PC-9 (cell line): ENCODE measurements around the gene TNRC6C. TPM values are rescaled to one million over a fixed set of nuclear protein-coding genes. Genes with fewer than 3 reads are reported as not detected.

Experiments
- BruUV-seq: library from RNA; stranded (reverse); fragments of 400-500 nt; replicated peaks from 2 replicates; lab custom pipeline; 2021; lab: Mats Ljungman, UMichigan
- CTCF ChIA-PET: fragments of 300-600 bp; sonication (Branson Sonifier 250); formaldehyde crosslinking; loops from one replicate; lab custom pipeline; 2022; ENCODE audit warnings: antibody characterized with exemption; lab: Charles Lee
- POLR2A ChIA-PET: fragments of 300-600 bp; sonication (Branson Sonifier 250); formaldehyde crosslinking; loops from one replicate; lab custom pipeline; 2022; ENCODE audit warnings: antibody characterized with exemption; ENCODE audit not compliant: unreplicated experiment; lab: Charles Lee
- DNase-seq, 2 experiments: peaks; one replicate each; pipeline versions ENCODE4 v3.0.0 to v3.0.0-alpha.2; 2015 to 2022; ENCODE audit warnings: mixed read lengths in 1 of 2
- H2AFZ ChIP-seq: fragments of 200-600 bp; sonication (generic); 2 replicates; pipeline ENCODE4 v1.8.1; 2017; ENCODE audit warnings: antibody characterized with exemption
- H3F3A ChIP-seq: fragments of 200-600 bp; sonication (generic); 2 replicates; pipeline ENCODE4 v1.8.1; 2017; ENCODE audit warnings: antibody characterized with exemption, mild to moderate bottlenecking, low read depth; ENCODE audit not compliant: insufficient read depth
- H3K27ac ChIP-seq: fragments of 200-600 bp; sonication (generic); 2 replicates; pipeline ENCODE4 v1.6.1; 2016; ENCODE audit warnings: mixed run types
- H3K27me3 ChIP-seq: fragments of 200-600 bp; sonication (generic); 2 replicates; pipeline ENCODE4 v1.6.1; 2016; ENCODE audit warnings: low read depth, mixed run types; ENCODE audit not compliant: insufficient read depth
- H3K36me3 ChIP-seq: fragments of 200-600 bp; sonication (generic); 2 replicates; pipeline ENCODE4 v1.6.1; 2016; ENCODE audit warnings: low read depth, mixed run types
- H3K4me1 ChIP-seq: fragments of 200-600 bp; sonication (generic); replicated peaks from 2 replicates; pipeline ENCODE4 v1.6.1; 2016; ENCODE audit warnings: mixed run types; ENCODE audit not compliant: insufficient read depth
- H3K4me2 ChIP-seq: fragments of 200-600 bp; sonication (generic); 2 replicates; pipeline ENCODE4 v1.6.1; 2017; ENCODE audit warnings: mixed run types
- H3K4me3 ChIP-seq: fragments of 200-600 bp; sonication (generic); 2 replicates; pipeline ENCODE4 v1.6.1; 2016; ENCODE audit warnings: mixed run types
- H3K79me2 ChIP-seq: fragments of 200-600 bp; sonication (generic); 2 replicates; pipeline ENCODE4 v1.6.1; 2017; ENCODE audit warnings: low read depth, mixed run types
- H3K9me2 ChIP-seq: fragments of 200-600 bp; sonication (generic); 2 replicates; pipeline ENCODE4 v1.8.1; 2017; ENCODE audit warnings: mild to moderate bottlenecking; ENCODE audit not compliant: insufficient read depth
- H3K9me3 ChIP-seq: fragments of 200-600 bp; sonication (generic); 2 replicates; pipeline ENCODE4 v1.8.1; 2016; ENCODE audit warnings: low read depth; ENCODE audit not compliant: insufficient read depth
- H4K20me1 ChIP-seq: fragments of 200-600 bp; sonication (generic); 2 replicates; pipeline ENCODE4 v1.8.1; 2017; ENCODE audit not compliant: insufficient read depth
- EZH2 ChIP-seq: fragments of 200-600 bp; sonication (generic); IDR thresholded peaks from 2 replicates; pipeline ENCODE4 v1.8.0; 2017; ENCODE audit warnings: antibody characterized with exemption, low read depth
- intact Hi-C: fragments of 100-400 bp; cut with micrococcal nuclease; formaldehyde crosslinking; loops from one replicate; pipeline ENCODE4 v1.10.0; 2022; ENCODE audit not compliant: unreplicated experiment
- total RNA-seq: library from RNA; stranded (reverse); gene quantifications from 2 replicates; pipeline ENCODE4 v1.2.3, GENCODE V29; 2021
- TF ChIP-seq, protein P1 (sequence below): fragments of 200-600 bp; sonication (generic); conservative IDR thresholded peaks from 2 replicates; pipeline ENCODE4 v1.6.1; 2017; ENCODE audit warnings: mixed run types, antibody characterized with exemption, mild to moderate bottlenecking, moderate library complexity

Gene TNRC6C
- total RNA-seq, 1 experiment from 2014 or later: 0.37 TPM

DNA sequence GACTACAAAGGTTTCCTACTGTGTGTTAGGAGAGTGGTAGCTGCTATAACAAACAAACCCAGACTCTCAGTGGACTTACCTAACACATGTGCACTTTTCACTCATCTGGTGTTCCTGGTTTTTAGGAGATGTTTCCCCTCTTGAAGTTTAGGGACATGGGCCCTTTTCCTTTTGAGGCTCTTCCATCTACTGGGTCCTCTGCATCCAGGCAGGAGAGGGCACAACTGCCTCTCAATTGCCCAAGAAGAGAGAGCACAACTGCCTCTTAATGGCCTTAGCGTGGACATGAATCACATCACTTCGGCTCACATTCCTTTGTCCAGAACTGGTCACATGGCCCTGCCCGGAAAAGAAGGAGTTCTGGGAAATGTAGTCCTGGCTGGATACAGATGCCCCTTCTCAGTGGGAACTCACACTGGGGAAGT is 9.8 kb upstream of the TNRC6C start:
- POLR2A ChIA-PET: no interaction called here
- no peak overlapping the region for H2AFZ ChIP-seq
- no peaks in the 10 kb centered on the region for H3K36me3 ChIP-seq
- H3K9me2 ChIP-seq: no peaks in the 10 kb centered on the region
- H3K4me3 ChIP-seq: no peak overlapping the region
- CTCF ChIA-PET: no interaction called here
- no peak overlapping the region for H3K27ac ChIP-seq
- H3F3A ChIP-seq: no peaks in the 10 kb centered on the region
- no peaks in the 10 kb centered on the region for H3K4me1 ChIP-seq
- DNase-seq: no peak
- BruUV-seq: no TSS peak
- H3K27me3 ChIP-seq: peaks cover 80% of the 10 kb centered on the region
- H3K4me2 ChIP-seq: no peak overlapping the region
- no peaks in the 10 kb centered on the region for H3K9me3 ChIP-seq
- no peak for TF ChIP-seq EZH2
- TF ChIP-seq, protein P1, sequence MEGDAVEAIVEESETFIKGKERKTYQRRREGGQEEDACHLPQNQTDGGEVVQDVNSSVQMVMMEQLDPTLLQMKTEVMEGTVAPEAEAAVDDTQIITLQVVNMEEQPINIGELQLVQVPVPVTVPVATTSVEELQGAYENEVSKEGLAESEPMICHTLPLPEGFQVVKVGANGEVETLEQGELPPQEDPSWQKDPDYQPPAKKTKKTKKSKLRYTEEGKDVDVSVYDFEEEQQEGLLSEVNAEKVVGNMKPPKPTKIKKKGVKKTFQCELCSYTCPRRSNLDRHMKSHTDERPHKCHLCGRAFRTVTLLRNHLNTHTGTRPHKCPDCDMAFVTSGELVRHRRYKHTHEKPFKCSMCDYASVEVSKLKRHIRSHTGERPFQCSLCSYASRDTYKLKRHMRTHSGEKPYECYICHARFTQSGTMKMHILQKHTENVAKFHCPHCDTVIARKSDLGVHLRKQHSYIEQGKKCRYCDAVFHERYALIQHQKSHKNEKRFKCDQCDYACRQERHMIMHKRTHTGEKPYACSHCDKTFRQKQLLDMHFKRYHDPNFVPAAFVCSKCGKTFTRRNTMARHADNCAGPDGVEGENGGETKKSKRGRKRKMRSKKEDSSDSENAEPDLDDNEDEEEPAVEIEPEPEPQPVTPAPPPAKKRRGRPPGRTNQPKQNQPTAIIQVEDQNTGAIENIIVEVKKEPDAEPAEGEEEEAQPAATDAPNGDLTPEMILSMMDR: no peak
- no peaks in the 10 kb centered on the region for H3K79me2 ChIP-seq
- intact Hi-C loops: no loop called here
- no peaks in the 10 kb centered on the region for H4K20me1 ChIP-seq

DNA sequence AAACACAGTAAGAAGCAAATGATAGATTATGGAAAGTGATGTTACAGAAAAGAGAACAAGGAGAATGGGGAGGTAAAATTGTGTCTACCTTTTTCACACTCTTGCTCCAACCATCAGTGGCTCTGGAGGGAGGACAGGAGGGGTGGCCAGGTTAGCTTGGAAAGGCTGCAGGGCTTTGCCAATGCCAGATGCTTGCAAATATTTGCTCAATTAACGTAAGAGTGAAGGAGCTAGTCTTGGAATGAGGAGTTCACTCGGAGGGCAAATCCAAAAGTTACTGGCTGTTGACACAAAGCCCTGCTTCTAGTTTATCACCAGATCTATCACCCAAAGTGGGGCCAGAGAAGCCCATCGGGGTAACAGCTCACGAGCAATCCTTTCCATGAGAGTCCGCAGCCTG is 7.4 kb upstream of the TNRC6C start:
- H3K9me2 ChIP-seq: no peaks in the 10 kb centered on the region
- H3K4me3 ChIP-seq: no peak overlapping the region
- no peaks in the 10 kb centered on the region for H3K36me3 ChIP-seq
- H3F3A ChIP-seq: no peaks in the 10 kb centered on the region
- intact Hi-C loops: no loop called here
- H3K4me2 ChIP-seq: no peak overlapping the region
- no TSS peak for BruUV-seq
- no peak for DNase-seq
- H3K9me3 ChIP-seq: no peaks in the 10 kb centered on the region
- POLR2A ChIA-PET: no interaction called here
- CTCF ChIA-PET: no interaction called here
- no peaks in the 10 kb centered on the region for H3K4me1 ChIP-seq
- no peaks in the 10 kb centered on the region for H4K20me1 ChIP-seq
- H2AFZ ChIP-seq: no peak overlapping the region
- H3K79me2 ChIP-seq: no peaks in the 10 kb centered on the region
- H3K27ac ChIP-seq: no peak overlapping the region
- H3K27me3 ChIP-seq: peaks cover 78% of the 10 kb centered on the region
- TF ChIP-seq EZH2: no peak
- TF ChIP-seq, protein P1: no peak

DNA sequence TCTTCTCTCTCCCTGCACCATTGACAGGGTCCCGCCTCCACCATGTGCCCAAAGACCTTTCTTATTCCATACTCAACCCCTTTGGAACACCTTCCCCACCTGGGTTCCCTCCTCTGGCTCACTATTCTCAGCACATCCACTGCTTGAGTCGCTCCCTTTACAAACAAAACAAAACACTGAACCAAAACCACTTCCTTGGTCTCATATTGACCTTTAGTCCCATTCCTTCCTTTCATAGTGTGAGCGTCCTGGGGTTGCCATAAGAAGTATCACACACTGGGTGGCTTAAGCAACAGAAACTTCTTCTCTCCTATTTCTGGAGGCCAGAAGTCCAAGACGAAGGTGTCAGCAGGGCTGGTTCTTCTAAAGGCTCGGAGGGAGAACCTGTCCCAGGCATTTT is 6.1 kb upstream of the TNRC6C start:
- no peaks in the 10 kb centered on the region for H3K9me2 ChIP-seq
- ChIA-PET CTCF (no interaction called here), POLR2A (no interaction called here)
- no peak overlapping the region for H2AFZ ChIP-seq
- intact Hi-C loops: no loop called here
- H3K36me3 ChIP-seq: no peaks in the 10 kb centered on the region
- peaks cover 81% of the 10 kb centered on the region for H3K27me3 ChIP-seq
- H3K4me1 ChIP-seq: no peaks in the 10 kb centered on the region
- no TSS peak for BruUV-seq
- TF ChIP-seq, protein P1: no peak
- TF ChIP-seq EZH2: no peak
- no peaks in the 10 kb centered on the region for H3F3A ChIP-seq
- no peaks in the 10 kb centered on the region for H4K20me1 ChIP-seq
- H3K4me3 ChIP-seq: no peak overlapping the region
- no peak overlapping the region for H3K27ac ChIP-seq
- H3K9me3 ChIP-seq: no peaks in the 10 kb centered on the region
- no peaks in the 10 kb centered on the region for H3K79me2 ChIP-seq
- DNase-seq: no peak
- no peak overlapping the region for H3K4me2 ChIP-seq
